GM19238 (cell line): ENCODE results near the gene MEOX2.

Experiments used
- DNase-seq: peaks from one replicate; pipeline ENCODE4 v3.0.0; 2011; ENCODE audit warnings: low spot score; ENCODE audit not compliant: insufficient read length

The MEOX2 gene

DNA sequence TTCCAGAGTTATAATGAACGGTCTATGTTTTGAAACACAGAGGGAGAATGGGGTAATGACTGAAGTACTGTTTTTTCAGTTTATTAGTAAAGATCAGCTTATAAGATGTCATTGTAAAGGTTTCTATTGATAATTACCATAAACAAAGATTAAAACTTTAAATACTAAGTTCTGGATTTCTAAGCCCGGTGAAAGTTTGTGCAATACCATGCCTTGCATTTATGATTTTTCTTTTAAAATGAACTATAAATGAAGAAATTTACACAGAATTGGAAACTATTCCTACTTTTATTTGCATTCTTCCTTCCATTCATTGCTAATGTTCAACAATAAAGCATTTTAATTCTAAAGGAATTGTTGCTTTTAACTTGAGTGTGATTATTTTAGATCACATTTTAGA is 4.9 kb downstream of the MEOX2 start:
- DNase-seq = no peak

DNA sequence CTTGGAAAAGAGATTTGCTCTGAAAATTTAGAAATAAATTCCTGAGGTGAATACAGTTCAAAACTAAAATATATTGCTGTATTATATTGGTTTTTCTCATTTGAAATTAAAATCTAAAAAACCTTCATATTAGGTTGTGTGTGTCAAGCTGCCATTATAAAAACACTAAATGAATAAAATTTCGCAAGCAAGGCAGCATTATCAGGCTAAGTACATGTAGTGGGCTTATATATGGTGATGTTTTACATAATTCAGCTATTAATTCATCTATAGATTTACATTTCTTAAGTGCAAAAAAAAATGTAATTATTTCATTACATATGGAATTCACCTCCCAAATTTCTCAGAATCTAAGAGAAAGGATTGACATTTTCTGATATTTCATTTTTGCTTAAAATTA is 5.3 kb downstream of the MEOX2 start:
- no peak for DNase-seq

DNA sequence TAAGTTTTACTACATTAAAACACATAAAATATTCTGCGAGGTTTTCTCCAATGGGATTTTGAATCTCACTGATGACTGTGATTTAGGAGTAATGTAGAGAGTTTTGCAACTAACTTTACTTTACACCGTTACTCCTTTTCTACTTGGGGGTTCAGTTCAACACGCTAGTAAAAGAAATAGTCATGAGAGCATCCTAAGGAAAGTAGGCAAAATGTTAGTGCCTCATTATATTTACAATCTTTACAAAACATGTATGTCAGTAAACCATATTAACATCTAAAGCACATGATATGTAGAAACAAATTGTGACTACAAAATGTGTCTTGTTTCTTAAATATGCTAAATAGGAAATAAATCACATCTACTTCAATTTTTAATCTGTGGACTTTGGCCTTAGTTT is 6.0 kb downstream of the MEOX2 start:
- DNase-seq = no peak

DNA sequence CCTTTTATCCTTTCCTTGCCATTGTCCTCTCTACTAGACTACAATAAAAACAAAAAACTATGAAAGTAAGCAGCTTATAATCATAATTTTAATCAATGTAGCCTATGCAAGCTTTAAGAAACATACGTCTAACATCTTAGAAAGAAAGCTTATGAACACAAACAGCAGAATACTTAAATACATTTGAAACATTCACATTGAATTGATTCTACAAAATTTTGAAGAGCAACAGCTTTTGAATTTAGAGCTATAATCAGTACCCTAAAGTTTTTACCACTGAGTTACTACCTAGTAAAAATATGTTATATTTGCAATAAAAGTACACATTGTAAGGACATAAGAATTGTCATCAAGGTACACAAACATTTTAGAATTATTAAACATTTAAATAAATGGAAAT is 7.2 kb downstream of the MEOX2 start:
- no peak for DNase-seq

DNA sequence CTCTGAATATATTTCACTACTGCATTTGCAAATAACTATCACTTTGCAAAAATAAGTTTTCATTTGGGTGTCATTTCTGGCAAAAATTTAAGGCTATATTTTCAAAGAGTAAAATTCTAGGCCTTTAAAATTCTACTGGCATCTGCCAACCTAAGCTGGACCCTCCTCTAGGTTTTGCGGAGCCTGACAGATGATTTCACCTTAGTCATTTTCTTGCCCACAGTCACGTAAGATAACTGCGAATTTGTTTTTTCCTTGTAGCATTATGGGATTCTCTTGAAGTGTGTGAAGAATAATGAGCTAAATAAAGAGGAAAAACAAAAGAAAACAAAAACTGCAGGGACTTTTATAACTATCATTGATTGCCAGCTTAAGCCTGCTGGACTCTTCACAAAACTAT is 7.8 kb downstream of the MEOX2 start:
- no peak for DNase-seq

DNA sequence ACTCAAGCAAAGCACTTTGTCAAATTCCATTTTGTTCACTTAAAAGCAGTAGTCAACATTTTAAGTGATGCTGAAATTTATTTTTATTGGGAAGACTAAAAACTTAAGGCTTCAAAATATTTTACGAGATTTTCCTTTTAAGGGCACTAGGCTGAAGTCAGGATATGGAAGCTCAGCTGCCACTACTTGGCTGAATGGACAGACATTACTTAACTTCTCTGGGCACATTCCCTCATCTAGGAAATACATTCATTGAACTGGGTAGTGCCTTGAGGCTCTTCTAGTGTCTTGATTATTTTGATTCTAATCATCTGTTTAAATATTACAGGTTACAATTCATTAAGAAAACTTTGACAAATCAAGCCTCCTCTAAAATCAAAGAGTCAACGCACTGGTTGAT is 11.1 kb downstream of the MEOX2 start:
- DNase-seq = no peak

DNA sequence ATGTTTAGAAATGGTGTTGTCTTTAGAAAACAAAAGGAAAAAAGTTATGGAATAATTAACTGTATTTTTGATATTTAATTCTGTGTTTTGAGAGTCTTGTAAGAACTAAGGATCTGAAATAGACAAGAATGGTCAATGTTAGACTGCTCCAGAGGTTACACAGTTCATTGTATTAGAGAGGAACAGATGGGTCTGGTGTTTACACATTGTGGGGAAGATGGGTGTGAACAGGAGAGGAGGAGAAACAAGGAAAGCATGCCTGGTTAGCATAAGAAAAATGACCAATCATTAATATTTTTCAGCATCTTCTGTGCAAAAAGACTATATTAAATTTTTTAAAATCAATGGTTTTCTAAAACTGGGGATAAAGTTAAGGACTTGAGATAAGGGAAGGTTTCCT is 11.9 kb downstream of the MEOX2 start:
- DNase-seq = no peak

DNA sequence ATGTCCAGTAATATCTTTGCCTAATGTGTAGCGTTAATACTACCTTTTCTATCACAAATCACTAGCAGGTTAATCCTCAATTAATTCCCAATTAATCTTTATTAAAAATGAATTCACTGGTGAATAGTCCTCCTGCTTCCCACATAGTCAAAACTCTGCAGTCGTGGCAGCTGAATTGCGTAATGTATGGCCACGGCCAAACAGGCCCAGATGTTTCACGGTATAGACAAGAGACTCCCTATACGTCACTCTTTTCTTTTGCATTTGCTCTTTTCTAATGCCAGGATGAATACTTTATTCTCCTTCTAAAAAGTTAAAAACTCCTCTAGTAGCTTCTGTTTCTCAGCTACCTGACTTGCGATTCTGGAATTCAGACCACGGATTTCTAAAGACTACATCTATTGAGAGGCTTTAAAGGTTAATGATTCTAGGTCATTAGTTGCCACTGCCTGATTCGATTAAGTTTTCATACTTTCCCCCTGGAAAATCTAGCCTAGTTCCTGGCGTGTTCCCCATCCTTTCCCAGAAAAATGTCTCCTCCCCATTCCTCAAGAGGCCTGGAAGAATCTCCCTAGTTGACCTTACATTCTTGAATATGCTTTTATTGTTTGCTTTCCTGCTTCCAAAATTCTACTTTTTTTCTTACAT is 16.9 kb downstream of the MEOX2 start:
- DNase-seq = no peak

DNA sequence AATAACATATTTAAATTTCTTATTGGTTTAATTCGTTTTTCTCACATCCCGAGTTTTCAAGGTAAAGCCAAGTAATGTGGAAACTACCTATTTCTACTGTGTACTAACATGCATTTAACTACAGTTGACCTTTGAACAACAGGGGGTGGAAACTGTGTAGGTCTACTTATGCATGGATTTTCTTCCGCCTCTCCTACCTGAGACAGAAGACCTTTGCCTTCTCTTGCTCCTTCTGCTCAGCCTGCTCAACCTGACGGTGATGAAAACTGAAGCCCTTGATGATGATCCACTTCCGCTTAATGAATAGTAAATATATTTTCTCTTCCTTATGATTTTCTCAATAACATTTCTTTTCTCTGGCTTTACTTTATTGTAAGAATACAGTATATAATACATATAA is 18.5 kb downstream of the MEOX2 start:
- DNase-seq = no peak

DNA sequence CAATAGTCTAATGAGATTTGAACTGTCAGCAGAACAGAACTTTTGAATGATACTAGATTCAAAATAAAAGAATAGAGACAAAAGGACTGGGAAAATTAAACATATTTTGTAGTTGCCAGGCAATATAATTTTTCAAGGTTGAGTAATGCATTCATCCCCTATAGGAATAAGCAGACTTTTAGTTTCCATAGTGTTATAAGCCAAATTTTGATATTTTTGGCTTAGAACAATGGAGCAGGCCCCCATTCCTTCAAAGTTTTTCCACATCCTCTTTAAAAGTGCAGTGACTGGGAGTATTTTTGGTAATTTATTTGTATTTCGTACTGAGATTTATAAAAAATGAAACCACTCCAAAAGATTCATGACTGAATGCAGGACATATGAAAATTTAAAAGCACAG is 24.0 kb downstream of the MEOX2 start:
- no peak for DNase-seq

DNA sequence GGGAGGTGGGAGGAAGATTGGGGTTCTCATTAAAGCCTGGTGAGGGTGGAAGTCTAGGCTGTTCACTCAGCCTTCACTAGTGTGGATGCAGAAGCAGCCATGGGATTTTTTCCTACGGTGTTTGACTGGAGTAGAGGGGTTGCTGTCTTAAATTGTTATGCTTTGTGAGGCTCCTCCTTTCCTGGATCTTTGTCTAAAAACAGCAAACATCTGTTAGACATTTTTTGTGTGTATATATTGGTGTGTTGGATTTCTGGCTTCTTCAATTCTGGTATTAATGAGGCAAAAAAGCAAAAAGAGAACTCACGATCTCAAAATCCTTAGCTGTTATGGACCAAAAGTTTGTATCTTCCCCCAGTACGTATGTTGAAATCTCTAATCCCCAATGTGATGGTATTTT is 28.2 kb downstream of the MEOX2 start:
- DNase-seq = no peak

DNA sequence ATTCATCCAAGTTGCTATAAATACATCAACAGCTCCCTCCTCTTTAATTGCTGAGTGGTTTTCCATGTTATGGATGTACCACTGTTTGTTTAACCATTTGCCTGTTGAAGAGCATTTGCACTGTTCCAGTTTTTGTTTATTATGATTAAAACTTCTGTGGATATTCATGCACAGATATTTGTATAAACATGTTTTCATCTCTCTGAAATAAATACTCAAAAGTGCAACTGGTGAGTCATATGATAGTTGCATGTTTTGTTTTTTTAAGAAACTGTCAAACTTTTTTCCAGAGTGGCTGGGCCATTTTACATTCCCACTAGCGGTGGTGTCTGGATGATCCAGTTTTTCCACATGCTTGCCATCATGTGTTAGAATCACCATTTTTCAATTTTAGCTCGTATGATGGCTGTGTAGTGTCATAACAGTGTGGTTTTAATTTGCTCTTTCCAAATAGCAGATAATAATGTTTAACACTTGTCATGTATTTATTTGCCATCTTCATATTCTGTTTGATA is 33.6 kb downstream of the MEOX2 start:
- DNase-seq = no peak

DNA sequence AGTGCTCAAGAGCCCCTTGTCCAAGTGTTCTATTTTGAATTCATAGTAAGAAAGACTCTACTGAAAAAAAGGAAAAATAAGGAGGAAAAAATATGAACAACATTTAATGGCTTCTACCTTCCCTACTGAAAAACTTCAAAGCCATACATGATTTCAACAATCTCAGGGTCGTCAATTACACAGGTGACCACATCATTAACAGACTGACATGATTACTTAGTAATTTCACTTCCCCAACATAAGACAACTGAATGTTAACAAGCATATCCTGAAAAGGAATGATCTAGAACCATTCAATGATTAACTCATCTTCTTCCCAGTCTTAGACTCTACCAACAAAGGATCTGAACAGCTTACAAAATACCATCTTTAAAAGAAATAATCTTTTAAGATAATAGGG is 34.8 kb downstream of the MEOX2 start:
- no peak for DNase-seq

DNA sequence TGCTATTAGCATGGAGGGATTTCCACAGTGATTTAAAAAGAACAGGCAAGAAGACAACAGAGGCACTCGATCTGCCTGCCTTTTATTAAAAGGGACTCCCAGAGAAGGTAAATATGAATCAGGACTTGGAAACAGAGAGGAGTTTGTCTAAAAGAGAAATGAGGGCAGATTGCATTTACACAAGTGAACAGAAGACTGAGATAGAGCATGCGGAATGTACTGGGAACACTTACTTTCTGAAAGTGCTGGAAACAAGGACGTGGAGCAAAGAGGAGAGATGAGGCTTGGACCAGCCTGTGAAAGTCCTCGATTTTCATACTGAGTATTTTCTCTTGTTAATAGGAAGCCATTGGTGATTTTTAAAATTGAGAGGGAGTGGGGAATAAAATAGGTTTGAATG is 35.7 kb downstream of the MEOX2 start:
- DNase-seq = no peak

DNA sequence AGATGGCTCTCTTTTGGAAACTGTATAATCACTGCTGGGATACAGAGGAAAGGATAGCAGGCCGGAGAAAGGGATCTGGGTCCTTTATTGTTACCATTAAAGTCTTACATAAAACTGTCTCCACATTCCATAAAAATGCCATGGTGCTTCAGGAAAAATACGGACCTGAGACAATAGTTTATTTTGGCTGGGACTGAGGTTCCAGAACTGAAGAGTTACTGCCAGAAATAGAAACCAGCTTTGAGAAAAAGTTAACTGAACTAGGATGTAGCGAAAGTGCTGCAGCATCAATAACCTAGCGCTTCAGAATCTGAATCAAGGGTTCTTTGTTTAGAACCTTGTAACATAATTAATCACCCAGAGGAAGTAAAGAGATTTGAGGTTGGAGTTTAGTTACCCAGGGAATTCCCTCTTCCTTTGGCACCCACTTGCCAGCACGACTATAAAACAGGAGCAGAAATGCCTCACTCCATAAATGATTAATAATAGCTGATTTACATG is 38.0 kb downstream of the MEOX2 start:
- DNase-seq = no peak

DNA sequence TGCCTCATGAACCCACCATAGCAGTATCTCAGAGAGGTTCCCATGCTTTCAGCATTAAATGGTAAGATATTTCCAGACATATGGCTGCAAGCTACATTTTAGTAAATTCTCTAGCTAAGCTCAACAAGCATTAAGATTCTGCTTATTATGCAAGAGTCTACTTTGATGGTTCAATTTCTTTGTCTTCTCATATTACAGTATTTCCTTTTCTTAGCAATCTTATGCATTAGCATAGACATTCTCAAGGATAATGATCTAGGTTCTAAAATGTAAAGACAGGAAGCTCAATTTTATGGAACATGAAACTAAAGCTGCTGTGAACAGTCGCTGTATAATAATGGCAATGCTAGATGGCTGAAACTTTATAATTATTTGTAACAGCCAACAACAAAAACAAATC is 39.2 kb downstream of the MEOX2 start:
- DNase-seq = no peak

DNA sequence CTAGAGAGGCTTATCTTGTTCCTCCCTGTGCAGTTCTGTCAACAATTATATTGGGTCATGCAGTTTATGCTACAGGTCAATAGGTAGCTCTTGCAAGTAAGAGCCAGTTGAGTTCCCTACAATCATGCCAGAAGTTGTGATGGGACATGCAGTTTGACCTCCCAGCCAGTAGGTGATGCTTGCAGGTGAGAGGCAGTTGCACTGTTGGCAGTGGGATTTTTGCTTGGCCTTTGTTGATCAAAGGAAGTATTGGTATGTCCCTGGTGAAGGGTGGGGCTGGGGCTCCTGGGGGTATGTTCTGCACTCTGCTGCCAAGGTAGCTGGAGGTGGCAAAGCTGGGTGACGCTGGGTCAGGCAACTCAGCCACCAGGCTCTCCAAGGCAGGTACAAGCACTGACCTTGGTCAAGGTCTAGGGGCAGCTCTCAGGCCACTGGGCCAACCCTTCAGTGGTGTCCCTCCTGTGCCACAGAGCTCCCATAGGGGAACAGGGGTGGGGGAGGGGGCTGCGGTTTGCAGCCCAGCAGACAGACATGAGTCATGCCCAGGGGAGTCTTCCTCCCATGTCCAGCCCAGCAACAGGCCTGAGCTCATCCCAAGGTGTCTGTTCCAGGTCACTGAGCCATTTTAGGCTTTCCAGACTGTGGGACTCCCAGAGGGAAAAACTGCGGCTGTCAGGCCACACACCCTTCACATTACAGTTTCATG is 43.3 kb downstream of the MEOX2 start:
- DNase-seq = no peak

DNA sequence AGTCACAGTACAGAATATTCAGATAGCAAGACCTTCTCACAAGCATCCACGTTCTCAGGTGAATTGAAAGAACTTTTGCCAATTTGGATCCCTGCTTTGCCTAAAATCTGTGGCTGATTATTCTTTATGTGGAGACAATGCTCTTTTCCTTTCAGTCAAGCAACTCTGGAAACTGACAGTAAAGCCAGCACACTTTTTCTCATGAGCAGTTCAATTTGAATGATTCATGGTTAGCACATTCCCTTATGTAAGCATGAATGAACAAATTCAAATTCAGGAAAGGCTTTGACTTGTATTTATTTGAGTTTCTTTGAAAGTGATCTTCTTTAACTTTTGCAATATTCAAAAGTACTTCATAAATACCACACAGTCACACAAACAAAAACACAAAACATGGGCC is 57.6 kb downstream of the MEOX2 start:
- no peak for DNase-seq

DNA sequence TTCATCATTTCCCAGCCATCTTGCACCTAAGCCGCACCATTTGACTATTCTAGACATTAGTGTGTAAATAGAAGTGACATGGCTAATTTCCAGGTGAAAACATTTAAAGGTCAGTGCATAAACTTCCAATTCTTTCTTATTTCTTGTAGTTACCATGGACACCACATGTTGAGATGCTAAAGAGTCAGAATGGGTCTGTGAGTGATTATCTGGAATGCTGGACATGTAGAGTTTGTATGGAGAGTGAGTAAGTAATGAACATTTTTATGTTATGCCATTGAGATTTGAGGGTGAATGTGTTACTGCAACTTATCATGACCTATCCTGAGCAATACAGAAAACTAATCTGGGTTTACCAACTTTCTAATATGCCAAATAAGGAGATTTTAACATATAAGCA is 60.4 kb downstream of the MEOX2 start:
- no peak for DNase-seq

DNA sequence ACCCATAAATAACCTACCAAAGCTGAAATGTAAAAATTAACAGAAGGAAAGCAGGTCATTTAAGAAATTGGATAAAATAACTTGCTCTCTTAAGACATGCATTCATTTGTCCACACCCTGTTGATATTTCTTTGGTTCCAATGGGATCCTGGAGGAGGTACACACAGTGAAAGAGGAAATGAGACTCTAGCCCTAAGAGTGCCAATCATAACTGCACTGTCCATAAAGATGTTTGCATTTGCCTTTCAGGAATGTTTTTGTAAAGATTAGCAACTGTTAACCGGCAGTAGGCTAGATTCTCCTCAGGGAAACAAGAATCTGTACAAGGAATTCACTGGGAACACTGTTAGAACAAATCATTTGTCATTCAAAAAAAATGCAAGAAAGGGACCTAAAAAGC is 61.0 kb downstream of the MEOX2 start:
- no peak for DNase-seq

DNA sequence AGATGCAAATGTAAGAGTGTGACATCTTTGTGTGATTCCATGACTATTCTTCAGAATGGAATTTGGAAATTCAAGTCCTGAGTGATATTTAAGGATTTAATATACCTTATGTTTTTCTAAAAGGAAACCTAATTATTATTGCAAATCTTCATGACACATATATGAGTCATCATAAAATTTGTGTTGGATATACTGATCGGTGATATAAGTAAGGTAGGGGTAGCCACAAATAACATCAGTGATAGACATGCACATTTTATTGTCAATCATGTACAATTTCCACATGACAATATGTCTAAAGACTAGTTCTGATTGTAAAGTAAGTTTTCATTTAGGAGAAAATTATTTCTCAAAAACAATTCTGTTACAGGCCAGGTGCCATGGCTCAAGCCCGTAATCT is 65.0 kb downstream of the MEOX2 start:
- no peak for DNase-seq

DNA sequence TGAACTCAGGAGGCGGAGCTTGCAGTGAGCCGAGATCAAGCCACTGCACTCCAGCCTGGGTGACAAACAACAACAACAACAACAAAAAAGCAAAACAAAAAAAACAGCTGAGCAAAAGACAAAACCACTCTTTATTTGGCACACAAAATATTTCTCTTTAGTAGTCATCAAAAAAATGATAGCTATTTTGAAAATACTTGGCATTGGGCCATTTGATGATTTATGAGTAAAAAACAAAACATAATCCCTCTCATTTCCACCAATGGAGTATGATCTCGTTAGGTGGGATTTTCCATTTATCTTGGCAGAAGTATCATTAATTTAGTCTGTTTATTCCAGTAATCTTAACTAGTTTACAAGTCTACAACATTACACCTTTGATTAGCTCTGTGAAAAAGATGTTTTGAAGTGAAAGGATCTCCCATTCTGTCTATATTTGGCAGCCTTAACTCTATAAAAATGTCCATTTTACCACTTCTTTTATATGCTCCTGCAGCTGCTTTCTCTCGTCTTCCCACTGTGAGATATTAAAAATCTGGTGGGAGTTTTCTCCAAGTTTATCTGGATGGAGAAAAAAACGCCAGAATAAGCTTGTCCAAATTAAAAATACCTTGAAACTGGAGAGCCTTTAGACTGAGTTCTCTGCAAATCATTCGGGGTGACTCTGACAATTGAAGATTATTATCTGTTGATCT is 65.8 kb downstream of the MEOX2 start:
- DNase-seq = no peak

DNA sequence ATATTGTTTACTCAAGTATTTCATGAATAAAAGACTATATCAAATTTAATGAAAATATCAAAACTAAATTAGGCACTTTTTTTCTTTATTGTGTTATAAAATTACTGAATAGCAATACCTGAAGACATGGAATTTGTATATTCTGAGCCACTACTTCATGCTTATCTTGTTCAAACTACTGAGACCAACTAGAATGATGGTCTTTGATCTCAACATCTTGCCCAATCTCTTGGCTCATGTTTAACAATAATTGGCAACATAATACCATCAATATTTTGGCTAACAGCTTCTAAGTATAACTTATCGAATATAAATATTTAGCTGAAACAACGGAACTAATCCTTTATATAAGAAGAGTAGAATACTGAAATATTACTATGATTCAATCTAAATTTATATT is 68.2 kb downstream of the MEOX2 start:
- DNase-seq = no peak
